HUES6 (cell line): ENCODE data around the gene ACTR10.

ENCODE experiments used
- H3K27ac ChIP-seq: 2 replicates; pipeline ENCODE4 v1.7.0; 2013; ENCODE audit warnings: low read depth, mild to moderate bottlenecking, low read length, inconsistent platforms
- H3K27me3 ChIP-seq: 2 replicates; pipeline ENCODE4 v1.6.1; 2013; ENCODE audit warnings: low read length; ENCODE audit not compliant: control insufficient read depth, insufficient read depth
- H3K36me3 ChIP-seq: 2 replicates; pipeline ENCODE4 v1.6.1; 2013; ENCODE audit warnings: low read length; ENCODE audit not compliant: control insufficient read depth, insufficient read depth
- H3K4me1 ChIP-seq: 2 replicates; pipeline ENCODE4 v1.6.1; 2013; ENCODE audit warnings: low read length; ENCODE audit not compliant: control insufficient read depth, insufficient read depth
- H3K4me3 ChIP-seq: 2 replicates; pipeline ENCODE4 v1.5.1; 2013; ENCODE audit warnings: low read depth, low read length
- H3K9ac ChIP-seq: one replicate; pipeline ENCODE4 v1.6.1; 2013; ENCODE audit warnings: mild to moderate bottlenecking, low read length
- H3K9me3 ChIP-seq: 2 replicates; pipeline ENCODE4 v1.6.1; 2013; ENCODE audit warnings: low read depth, low read length; ENCODE audit not compliant: control insufficient read depth, insufficient read depth

The ACTR10 gene

DNA sequence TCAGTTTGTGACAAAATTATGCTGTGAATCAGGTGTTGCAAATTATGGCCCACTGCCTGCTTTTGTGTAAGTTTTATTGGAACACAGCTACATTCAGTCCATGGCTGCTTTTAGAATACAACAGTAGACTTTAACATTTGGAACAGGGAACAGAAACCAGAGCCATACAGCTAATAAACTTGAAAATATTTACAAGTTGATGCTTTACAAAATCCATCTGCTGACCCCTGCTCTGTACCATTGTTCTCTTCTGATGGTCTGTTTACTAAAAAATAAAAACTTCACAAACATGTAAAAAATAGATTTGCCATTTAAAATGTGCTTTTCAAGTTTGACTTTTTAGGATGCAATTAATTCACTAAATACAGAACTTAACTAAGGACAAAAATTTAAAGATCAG is 65.5 kb downstream of the ACTR10 start:
- peaks cover 99% of the 10 kb centered on the region for H3K36me3 ChIP-seq
- H3K4me3 ChIP-seq: no peak overlapping the region
- H3K27me3 ChIP-seq: no peaks in the 10 kb centered on the region
- H3K9me3 ChIP-seq: no peaks in the 10 kb centered on the region
- no peak overlapping the region for H3K27ac ChIP-seq
- H3K4me1 ChIP-seq: no peaks in the 10 kb centered on the region
- H3K9ac ChIP-seq: no peak overlapping the region

DNA sequence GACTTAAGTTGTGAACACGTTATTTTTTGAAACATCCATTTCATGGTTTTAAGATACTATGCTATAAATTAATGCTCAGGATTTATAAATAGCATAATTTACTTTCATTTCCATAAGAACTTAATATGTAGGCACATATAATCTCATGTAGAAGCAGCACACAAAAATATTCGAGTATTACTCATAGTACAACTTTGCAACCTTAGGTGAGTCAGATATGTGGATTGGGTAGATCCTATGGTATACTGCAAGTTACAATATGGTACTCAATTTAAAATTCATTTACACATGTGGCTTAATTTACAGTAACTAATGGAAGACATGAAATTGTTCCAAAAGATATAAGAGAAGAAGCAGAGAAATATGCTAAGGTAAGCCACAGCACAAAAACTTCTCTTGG is 70.7 kb downstream of the ACTR10 start:
- Histone ChIP-seq H3K4me1 (no peaks in the 10 kb centered on the region), H3K36me3 (peaks cover 90% of the 10 kb centered on the region), H3K9ac (no peak overlapping the region), H3K4me3 (no peak overlapping the region), H3K9me3 (no peaks in the 10 kb centered on the region), H3K27me3 (no peaks in the 10 kb centered on the region), H3K27ac (no peak overlapping the region)

DNA sequence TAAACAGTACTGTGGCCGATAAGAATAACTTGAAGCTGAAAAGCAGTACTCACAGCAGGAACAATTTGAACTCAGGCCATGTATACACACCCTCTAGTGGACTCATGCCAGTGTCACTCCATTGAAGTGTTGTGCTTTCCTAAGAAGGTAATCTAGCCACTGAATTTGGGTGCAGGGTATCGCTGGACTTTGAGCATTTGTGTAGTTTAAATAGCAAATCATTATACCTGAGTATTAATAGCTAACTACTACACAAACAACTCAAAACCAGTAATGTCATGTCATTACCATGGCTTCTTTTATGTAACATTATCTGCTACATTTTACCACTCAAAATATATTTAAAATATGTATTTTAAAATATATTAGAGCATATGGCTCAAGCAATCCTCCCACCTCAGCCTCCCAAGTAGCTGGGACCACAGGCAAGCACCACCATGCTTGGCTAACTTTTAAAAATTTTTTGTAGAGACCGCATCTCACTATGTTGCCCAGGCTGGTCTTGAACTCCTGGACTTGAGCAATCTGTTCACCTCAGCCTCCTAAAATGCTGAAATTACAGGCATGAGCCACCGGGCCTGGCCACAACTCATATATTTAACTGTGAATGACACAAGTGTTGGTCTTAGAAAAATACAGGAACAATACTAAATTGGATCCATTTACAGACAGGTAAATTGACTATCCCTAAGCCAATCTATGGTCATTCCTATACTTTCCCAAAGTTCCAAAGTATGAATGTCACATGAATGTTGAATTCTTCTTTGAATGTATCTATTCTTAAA is 72.8 kb downstream of the ACTR10 start:
- Histone ChIP-seq H3K4me1 (no peaks in the 10 kb centered on the region), H3K27me3 (no peaks in the 10 kb centered on the region), H3K27ac (no peak overlapping the region), H3K36me3 (peaks cover 78% of the 10 kb centered on the region), H3K4me3 (no peak overlapping the region), H3K9ac (no peak overlapping the region), H3K9me3 (no peaks in the 10 kb centered on the region)

DNA sequence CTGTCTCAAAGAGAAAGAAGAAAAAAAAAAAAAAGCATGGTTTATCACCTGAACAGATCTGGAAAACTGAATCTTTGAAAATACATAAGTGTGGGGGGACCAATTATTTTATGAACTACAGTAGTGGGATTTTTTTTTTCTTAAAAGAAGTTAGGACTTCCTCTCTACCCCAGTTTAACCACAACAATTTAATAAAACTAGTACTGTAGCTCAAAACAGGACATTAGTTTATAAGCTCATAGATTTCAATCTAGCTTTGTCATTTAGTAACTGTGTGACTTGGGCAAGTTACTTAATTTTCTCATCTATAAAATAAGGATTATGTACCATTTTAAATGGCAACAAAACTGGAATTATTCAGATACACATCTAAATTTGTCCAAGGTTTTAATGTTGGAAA is 74.9 kb downstream of the ACTR10 start:
- Histone ChIP-seq H3K4me3 (no peak overlapping the region), H3K36me3 (peaks cover 76% of the 10 kb centered on the region), H3K27ac (no peak overlapping the region), H3K9ac (no peak overlapping the region), H3K27me3 (no peaks in the 10 kb centered on the region), H3K9me3 (no peaks in the 10 kb centered on the region), H3K4me1 (no peaks in the 10 kb centered on the region)

DNA sequence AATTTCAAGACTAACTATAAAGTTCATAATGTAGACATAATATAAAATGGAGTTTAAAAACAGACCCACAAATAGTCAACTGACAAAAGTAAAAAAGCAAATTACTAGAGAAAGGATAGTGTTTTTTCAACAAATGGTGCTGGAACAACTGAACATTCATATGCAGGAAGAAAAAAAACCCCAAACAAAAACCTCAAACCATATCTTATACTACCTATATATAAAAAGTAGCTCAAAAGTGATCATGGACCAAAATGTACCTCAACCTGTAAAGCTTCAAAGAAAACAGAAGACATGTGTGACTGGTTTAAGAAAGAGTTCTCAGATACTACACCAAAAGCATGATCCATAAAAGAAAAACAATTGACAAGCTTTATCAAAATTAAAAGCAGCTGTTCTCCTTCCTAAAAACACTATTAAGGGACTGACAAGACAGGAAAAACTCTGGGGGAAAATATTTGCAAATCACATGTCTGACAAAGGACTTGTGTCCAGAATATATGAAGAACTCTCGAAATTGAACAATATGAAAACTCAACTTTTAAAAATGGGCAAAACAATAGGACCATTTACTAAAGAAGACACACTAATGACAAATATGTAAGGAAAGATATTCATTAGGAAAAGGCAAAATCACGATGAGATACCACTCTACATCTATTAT is 75.7 kb downstream of the ACTR10 start:
- H3K4me1 ChIP-seq: no peaks in the 10 kb centered on the region

DNA sequence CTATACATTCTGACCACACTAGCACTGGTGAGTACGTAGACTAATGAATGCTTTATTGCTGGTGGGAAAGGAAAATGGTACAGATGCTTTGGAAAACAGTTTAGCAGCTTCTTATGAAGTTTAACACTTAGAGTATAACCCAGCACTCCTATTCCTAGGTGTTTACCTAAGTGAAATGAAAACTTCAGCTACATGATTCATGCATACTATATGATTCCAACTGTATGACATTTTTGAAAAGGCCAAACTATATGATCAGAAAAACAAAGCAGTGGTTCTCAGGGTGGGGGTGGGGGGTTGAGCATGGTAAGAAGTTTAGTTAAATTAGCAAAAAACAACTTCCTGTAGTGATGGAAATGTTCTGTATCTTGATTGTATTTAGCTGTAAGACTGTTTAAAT is 76.3 kb downstream of the ACTR10 start:
- H3K4me1 ChIP-seq: no peaks in the 10 kb centered on the region
- peaks cover 67% of the 10 kb centered on the region for H3K36me3 ChIP-seq
- H3K27me3 ChIP-seq: no peaks in the 10 kb centered on the region
- no peak overlapping the region for H3K9ac ChIP-seq
- H3K9me3 ChIP-seq: no peaks in the 10 kb centered on the region
- no peak overlapping the region for H3K4me3 ChIP-seq
- no peak overlapping the region for H3K27ac ChIP-seq

More for the DNA sequence above, 75.7 kb downstream of the ACTR10 start:
- no peaks in the 10 kb centered on the region for H3K9me3 ChIP-seq
- no peak overlapping the region for H3K9ac ChIP-seq
- peaks cover 70% of the 10 kb centered on the region for H3K36me3 ChIP-seq
- no peaks in the 10 kb centered on the region for H3K27me3 ChIP-seq
- H3K27ac ChIP-seq: no peak overlapping the region
- no peak overlapping the region for H3K4me3 ChIP-seq

DNA sequence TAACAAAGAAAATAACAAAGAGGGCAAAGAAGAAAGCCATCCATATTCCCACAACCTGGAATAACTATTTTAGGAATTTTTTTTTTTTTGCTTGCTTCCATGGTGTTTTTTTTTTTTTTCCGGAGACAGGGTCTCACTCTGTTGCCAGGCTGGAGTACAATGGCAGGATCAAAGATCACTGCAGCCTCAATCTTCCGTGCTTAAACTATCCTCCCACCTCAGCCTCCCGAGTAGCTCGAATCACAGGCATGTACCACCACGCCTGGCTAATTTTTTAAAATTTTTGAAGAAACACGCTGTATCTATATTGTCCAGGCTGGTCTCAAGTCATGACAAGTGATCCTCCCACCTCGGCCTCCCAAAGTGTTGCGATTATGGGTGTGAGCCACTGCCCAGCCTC is 78.2 kb downstream of the ACTR10 start:
- H3K36me3 ChIP-seq: peaks cover 59% of the 10 kb centered on the region

DNA sequence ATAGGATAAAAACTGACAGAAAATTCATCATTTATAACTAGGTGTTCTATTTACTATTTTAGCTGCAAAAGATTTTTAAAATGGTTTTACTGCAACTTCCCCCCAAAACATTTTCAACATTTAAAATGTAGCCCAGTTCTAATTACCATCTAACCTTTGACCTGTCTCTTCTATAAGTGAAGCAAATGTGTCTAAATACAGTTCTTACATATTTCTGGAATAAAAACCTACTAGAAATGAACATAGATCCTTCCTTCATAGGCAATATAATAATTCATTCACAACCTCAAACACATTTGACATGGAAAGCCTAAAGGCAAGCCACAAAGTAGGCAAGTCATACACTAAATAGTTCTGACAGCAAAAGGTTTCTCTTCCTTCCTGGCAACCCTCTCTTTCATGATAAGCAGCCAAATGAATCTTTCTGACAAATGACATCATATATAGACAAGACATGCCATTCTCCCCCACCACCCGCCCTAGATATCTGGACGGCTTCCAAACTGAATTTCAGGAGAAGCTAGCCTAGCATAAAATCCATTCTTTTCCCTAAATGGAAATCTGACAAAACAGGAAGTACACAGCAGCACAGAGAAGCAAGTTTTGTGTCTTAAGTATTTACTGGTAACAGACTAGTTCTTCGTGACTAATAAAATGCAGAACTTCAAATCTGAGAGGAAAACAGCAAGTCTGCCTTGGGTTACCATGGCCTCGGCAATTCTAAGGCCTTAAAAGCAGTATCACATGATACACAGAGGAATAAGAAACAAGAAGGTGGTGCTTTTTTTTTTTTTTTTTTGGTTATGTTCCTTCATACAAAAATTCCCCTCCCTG is 81.2 kb downstream of the ACTR10 start:
- Histone ChIP-seq H3K36me3 (peaks cover 69% of the 10 kb centered on the region), H3K4me3 (no peak overlapping the region), H3K27me3 (no peaks in the 10 kb centered on the region), H3K4me1 (no peaks in the 10 kb centered on the region), H3K9me3 (no peaks in the 10 kb centered on the region), H3K9ac (peak overlapping the region; percentile 26), H3K27ac (no peak overlapping the region)

More for the DNA sequence above, 78.2 kb downstream of the ACTR10 start:
- H3K4me3 ChIP-seq: no peak overlapping the region
- H3K27ac ChIP-seq: no peak overlapping the region
- H3K9me3 ChIP-seq: no peaks in the 10 kb centered on the region
- H3K4me1 ChIP-seq: no peaks in the 10 kb centered on the region
- no peak overlapping the region for H3K9ac ChIP-seq
- H3K27me3 ChIP-seq: no peaks in the 10 kb centered on the region

DNA sequence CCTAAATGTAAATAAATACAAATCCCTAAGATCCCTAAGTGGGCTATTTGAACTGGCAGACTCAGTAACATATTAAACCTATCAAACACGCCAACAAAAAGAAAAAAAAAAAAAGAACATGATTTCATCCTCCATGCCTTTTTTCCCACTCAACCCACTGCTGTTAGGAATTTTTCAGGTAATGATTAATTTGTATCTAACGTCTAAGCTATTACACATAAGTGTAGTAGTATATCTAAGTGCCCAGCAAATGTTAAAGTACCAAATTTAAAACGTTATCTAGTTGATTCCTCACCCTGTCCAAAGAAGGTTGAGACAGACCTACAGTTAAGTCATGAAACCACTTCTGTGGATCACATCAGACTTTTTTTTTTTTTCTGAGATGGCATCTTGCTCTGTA is 82.0 kb downstream of the ACTR10 start:
- Histone ChIP-seq H3K27me3 (no peaks in the 10 kb centered on the region), H3K4me3 (no peak overlapping the region), H3K36me3 (peaks cover 75% of the 10 kb centered on the region), H3K4me1 (no peaks in the 10 kb centered on the region), H3K9me3 (no peaks in the 10 kb centered on the region), H3K9ac (no peak overlapping the region), H3K27ac (no peak overlapping the region)

DNA sequence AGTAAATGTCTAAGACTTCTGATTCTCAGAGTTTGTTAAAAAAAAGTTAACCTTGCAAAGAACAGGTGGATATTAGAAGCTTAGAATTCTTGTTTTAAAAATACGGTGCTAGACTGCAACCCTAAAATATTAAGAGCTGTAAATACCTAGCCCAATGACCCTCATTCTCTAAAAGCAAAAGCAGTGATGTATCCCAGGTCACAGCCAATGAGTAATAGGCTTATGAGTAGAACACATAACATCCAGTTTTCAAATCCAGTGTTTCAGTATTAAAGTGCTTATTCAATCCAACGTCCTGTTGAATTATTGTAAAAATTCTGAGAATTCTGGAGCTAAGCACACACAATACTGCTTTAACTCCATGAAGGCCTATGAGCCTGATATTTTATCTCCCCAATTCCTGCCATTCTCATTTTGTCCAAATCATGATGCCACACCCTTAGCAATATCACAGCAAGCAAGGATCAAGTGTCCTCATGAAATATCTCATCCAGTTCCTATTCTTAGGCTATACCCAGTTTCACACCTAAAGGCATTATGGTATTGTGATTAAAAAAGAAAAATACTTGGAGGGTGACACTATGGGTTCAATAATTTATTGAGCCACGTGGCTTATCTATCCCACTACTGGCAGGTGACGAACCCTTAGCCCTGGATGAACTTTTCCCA is 83.1 kb downstream of the ACTR10 start:
- Histone ChIP-seq H3K9me3 (no peaks in the 10 kb centered on the region), H3K4me1 (no peaks in the 10 kb centered on the region), H3K4me3 (no peak overlapping the region), H3K36me3 (peaks cover 76% of the 10 kb centered on the region), H3K9ac (no peak overlapping the region), H3K27me3 (no peaks in the 10 kb centered on the region), H3K27ac (no peak overlapping the region)
